ENCODE measurements around the gene RSAD2. TPM values are rescaled to one million over a fixed set of nuclear protein-coding genes. Genes with fewer than 3 reads are reported as not detected.
A peak's percentile ranks its signal among the peaks of the same experiment; 100 is the strongest.

RSAD2 gene
- total RNA-seq, 2 experiments from 2014 or later, result 7.9 to 8.6 TPM

GRCh38 chr2:6940820-6941219 is 63.2 kb downstream of the RSAD2 start:
- H3K27me3 Mint-ChIP-seq, result no peaks in the 10 kb centered on the region
- peaks cover 45% of the 10 kb centered on the region for H3K4me1 Mint-ChIP-seq (ENCODE audit: low read depth)
- ChIA-PET CTCF (no interaction called here), POLR2A (no interaction called here)
- no peak overlapping the region for H3K27ac Mint-ChIP-seq
- H3K36me3 Mint-ChIP-seq, result peaks cover 31% of the 10 kb centered on the region
- H3K4me3 Mint-ChIP-seq, result no peak overlapping the region
- H3K9me3 Mint-ChIP-seq, result no peaks in the 10 kb centered on the region
- no peak for DNase-seq
- intact Hi-C loops (cut with micrococcal nuclease), result no loop called here

- Mint-ChIP-seq H3K4me1 (ENCODE audit: low read depth) (peaks cover 42% of the 10 kb centered on the region), H3K27me3 (no peaks in the 10 kb centered on the region), H3K4me3 (no peak overlapping the region), H3K36me3 (peaks cover 32% of the 10 kb centered on the region), H3K27ac (no peak overlapping the region), H3K9me3 (no peaks in the 10 kb centered on the region)
- intact Hi-C loops (cut with micrococcal nuclease), result no loop called here
- no peak for DNase-seq
- CTCF ChIA-PET, result no interaction called here
- POLR2A ChIA-PET, result no interaction called here
Measured at GRCh38 chr2:6941299-6942046, 63.9 kb downstream of the RSAD2 start.

GRCh38 chr2:6942848-6943247 is 65.3 kb downstream of the RSAD2 start:
- H3K4me1 Mint-ChIP-seq (ENCODE audit: low read depth), result peaks cover 40% of the 10 kb centered on the region
- no peak overlapping the region for H3K27ac Mint-ChIP-seq
- peaks cover 34% of the 10 kb centered on the region for H3K36me3 Mint-ChIP-seq
- intact Hi-C loops (cut with micrococcal nuclease), result no loop called here
- ChIA-PET POLR2A (no interaction called here), CTCF (no interaction called here)
- H3K9me3 Mint-ChIP-seq, result no peaks in the 10 kb centered on the region
- DNase-seq, result no peak
- H3K4me3 Mint-ChIP-seq, result no peak overlapping the region
- no peaks in the 10 kb centered on the region for H3K27me3 Mint-ChIP-seq

GRCh38 chr2:6943523-6943922 is 65.9 kb downstream of the RSAD2 start:
- ChIA-PET CTCF (no interaction called here), POLR2A (no interaction called here)
- DNase-seq, result no peak
- peaks cover 38% of the 10 kb centered on the region for H3K36me3 Mint-ChIP-seq
- intact Hi-C loops (cut with micrococcal nuclease), result no loop called here
- H3K4me3 Mint-ChIP-seq, result no peak overlapping the region
- no peaks in the 10 kb centered on the region for H3K9me3 Mint-ChIP-seq
- H3K27ac Mint-ChIP-seq, result no peak overlapping the region
- H3K4me1 Mint-ChIP-seq (ENCODE audit: low read depth), result peaks cover 39% of the 10 kb centered on the region
- no peaks in the 10 kb centered on the region for H3K27me3 Mint-ChIP-seq

- no peak overlapping the region for H3K4me3 Mint-ChIP-seq
- CTCF ChIA-PET, result no interaction called here
- no peak overlapping the region for H3K27ac Mint-ChIP-seq
- POLR2A ChIA-PET, result no interaction called here
- DNase-seq, result no peak
- H3K27me3 Mint-ChIP-seq, result no peaks in the 10 kb centered on the region
- intact Hi-C loops (cut with micrococcal nuclease), result no loop called here
- peaks cover 39% of the 10 kb centered on the region for H3K4me1 Mint-ChIP-seq (ENCODE audit: low read depth)
- peaks cover 40% of the 10 kb centered on the region for H3K36me3 Mint-ChIP-seq
- H3K9me3 Mint-ChIP-seq, result no peaks in the 10 kb centered on the region
Measured at GRCh38 chr2:6943971-6944370, 66.4 kb downstream of the RSAD2 start.

GRCh38 chr2:6944555-6944954 is 67.0 kb downstream of the RSAD2 start:
- no peak for DNase-seq
- POLR2A ChIA-PET, result no interaction called here
- peaks cover 40% of the 10 kb centered on the region for H3K36me3 Mint-ChIP-seq
- H3K27me3 Mint-ChIP-seq, result no peaks in the 10 kb centered on the region
- peaks cover 36% of the 10 kb centered on the region for H3K4me1 Mint-ChIP-seq (ENCODE audit: low read depth)
- no peaks in the 10 kb centered on the region for H3K9me3 Mint-ChIP-seq
- no peak overlapping the region for H3K4me3 Mint-ChIP-seq
- no peak overlapping the region for H3K27ac Mint-ChIP-seq
- CTCF ChIA-PET, result interaction anchor here (0.7 to 1.3 kb wide), 3 partner anchors 48 to 129 kb away, joined by 3 to 4 read pairs (median 3); no protein-coding TSS in a partner anchor
- intact Hi-C loops (cut with micrococcal nuclease), result no loop called here

- DNase-seq, result no peak
- CTCF ChIA-PET, result interaction anchor here (0.6 to 1.3 kb wide), 4 partner anchors 48 to 128 kb away, joined by 3 to 4 read pairs (median 3); no protein-coding TSS in a partner anchor
- Mint-ChIP-seq H3K4me1 (ENCODE audit: low read depth) (peaks cover 36% of the 10 kb centered on the region), H3K9me3 (no peaks in the 10 kb centered on the region), H3K4me3 (no peak overlapping the region), H3K27me3 (no peaks in the 10 kb centered on the region), H3K36me3 (peaks cover 42% of the 10 kb centered on the region), H3K27ac (peak overlapping the region; percentile 9)
- POLR2A ChIA-PET, result interaction anchor here (0.7 kb wide), 1 partner anchor 9 kb away, joined by 3 read pairs; no protein-coding TSS in a partner anchor
- intact Hi-C loops (cut with micrococcal nuclease), result no loop called here
Measured at GRCh38 chr2:6945087-6945813, 67.7 kb downstream of the RSAD2 start.

GRCh38 chr2:6945821-6946220 is 68.2 kb downstream of the RSAD2 start:
- no peak for DNase-seq
- Mint-ChIP-seq H3K27me3 (no peaks in the 10 kb centered on the region), H3K4me1 (ENCODE audit: low read depth) (peaks cover 39% of the 10 kb centered on the region), H3K27ac (peak overlapping the region; percentile 9), H3K4me3 (no peak overlapping the region), H3K9me3 (no peaks in the 10 kb centered on the region), H3K36me3 (peaks cover 43% of the 10 kb centered on the region)
- ChIA-PET POLR2A (no interaction called here), CTCF (no interaction called here)
- intact Hi-C loops (cut with micrococcal nuclease), result loop anchor here (1.0 kb wide), 1 partner anchor 33 kb away; no protein-coding TSS in a partner anchor

- ChIA-PET POLR2A (interaction anchor here (0.6 to 1.4 kb wide), 3 partner anchors 37 to 900 kb away, joined by 3 to 4 read pairs (median 3); no protein-coding TSS in a partner anchor), CTCF (interaction anchor here (1.0 kb wide), 2 partner anchors 28 to 97 kb away, joined by 3 to 5 read pairs; no protein-coding TSS in a partner anchor)
- Mint-ChIP-seq H3K27me3 (no peaks in the 10 kb centered on the region), H3K9me3 (no peaks in the 10 kb centered on the region), H3K4me3 (no peak overlapping the region), H3K36me3 (peaks cover 36% of the 10 kb centered on the region), H3K4me1 (ENCODE audit: low read depth) (peaks cover 43% of the 10 kb centered on the region), H3K27ac (no peak overlapping the region)
- intact Hi-C loops (cut with micrococcal nuclease), result loop anchor here (1.0 kb wide), 1 partner anchor 33 kb away; no protein-coding TSS in a partner anchor
- no peak for DNase-seq
Measured at GRCh38 chr2:6946722-6947121, 69.1 kb downstream of the RSAD2 start.

Other genes with a start within 250 kb of the RSAD2 start
- gene CMPK2, start 11.9 kb upstream of the RSAD2 start, total RNA-seq, result 1 to 10 TPM; 6.6 to 6.8 TPM
- gene RNF144A, start 39.6 kb downstream of the RSAD2 start, total RNA-seq, result 10 to 100 TPM; 21.4 to 22.7 TPM